IPS-18c (cell line): ENCODE data around the gene DLX6.

Experiments used
- H3K4me3 ChIP-seq: 2 replicates; pipeline ENCODE4 v1.7.0; 2013; ENCODE audit warnings: low read depth, mild to moderate bottlenecking, low read length, moderate library complexity; ENCODE audit not compliant: insufficient read depth
- H3K9me3 ChIP-seq: one replicate; pipeline ENCODE4 v1.6.1; 2013; ENCODE audit warnings: mild to moderate bottlenecking, low read length, moderate library complexity; ENCODE audit not compliant: control insufficient read depth, insufficient read depth

The DLX6 gene

DNA sequence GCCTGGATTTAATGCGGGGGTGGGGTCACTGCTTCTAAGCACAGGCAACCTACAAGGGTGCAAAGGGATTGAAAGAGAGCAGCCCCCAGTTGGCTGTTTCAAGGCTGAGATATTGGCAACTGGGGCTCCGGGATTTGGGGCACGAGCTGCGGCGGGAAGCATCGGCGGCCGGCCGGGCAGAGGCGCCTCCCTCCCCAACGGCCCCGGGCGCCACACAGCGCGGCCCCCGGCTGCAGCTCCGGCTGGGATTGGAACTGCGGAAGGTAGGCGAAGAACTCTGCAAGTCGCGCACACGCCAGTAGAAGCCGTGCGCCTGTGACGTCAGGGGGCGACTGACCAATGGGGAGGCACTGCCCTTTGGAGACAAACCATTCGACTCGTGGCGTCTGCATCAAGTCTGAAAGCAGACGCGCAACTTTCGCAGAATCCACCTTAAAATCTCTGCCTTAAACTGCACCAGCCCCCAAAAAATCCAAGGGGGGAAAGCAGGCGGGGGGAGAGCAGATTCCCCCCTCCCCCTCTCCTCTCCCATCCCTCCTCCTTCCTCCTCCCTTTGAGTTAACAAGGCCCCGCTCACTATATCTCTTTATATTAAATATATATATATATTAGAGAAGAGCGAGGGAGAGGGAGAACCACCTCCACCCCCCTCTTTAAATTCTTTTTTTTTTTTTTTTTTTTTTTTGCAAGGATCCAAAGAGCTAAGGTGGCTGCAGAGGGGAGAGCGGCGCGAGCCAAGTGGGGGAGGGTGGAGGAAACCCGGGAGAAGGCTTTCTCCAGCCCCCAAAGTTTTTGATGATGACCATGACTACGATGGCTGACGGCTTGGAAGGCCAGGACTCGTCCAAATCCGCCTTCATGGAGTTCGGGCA is at the start of gene DLX6:
Gene DLX6 (plus strand): TSS at position 371 of the 872 bp plus-strand sequence. CDS start 425 bp downstream, at position 796.
- Histone ChIP-seq H3K4me3 (peak within 1 kb of the TSS; percentile 55), H3K9me3 (no peaks in the 10 kb centered on the region)

DNA sequence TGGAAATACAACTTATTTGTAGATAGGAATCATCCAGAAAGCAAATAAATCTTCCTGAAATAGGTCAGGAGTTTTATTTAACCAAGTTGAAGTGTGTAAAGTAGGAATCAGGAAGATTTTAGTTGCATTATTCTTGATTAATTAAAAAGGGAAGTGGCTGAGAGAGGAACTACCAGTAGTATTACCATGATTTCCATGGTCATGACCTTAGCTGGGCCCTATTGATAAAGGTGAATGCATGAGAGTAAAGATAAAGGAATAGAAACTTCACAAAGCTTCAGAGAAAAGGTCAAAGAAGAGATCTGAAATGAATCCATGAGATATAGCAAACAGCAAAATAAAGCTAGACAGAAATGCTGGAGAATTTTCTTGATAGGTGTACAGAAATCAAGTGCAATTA is 46.2 kb upstream of the DLX6 start:
- H3K9me3 ChIP-seq = no peaks in the 10 kb centered on the region
- no peak overlapping the region for H3K4me3 ChIP-seq

DNA sequence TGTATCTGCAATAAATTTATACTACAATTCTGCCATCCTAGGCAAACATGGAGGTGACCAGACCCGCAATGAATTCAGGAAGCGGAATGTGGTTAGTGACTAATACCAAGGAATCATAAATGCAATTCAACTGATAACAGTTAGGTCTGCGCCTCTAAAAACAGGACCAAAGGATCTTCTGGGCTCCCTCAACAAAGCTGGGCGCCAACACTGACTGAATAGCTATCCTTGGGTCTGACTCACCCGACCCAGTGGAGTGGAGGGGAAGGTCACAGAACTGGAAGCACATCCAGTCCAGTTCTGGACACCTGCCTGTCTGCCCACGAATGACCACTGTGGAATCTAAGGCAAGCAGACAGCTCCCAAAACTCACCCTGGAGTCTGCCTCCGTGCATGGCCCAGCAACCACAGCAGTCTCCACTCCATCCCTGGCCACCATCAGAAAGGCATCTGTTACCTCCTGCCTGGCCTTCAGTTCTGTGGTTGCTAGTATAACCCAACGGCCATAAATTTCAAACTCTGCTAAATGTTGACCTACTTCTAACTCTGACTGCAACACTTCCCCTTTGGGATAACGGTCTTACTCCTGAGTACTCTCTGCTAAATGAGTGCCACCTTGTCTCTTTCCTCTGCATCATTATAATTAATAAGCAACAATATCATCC is 43.0 kb upstream of the DLX6 start:
- H3K9me3 ChIP-seq = no peaks in the 10 kb centered on the region
- H3K4me3 ChIP-seq = no peak overlapping the region

DNA sequence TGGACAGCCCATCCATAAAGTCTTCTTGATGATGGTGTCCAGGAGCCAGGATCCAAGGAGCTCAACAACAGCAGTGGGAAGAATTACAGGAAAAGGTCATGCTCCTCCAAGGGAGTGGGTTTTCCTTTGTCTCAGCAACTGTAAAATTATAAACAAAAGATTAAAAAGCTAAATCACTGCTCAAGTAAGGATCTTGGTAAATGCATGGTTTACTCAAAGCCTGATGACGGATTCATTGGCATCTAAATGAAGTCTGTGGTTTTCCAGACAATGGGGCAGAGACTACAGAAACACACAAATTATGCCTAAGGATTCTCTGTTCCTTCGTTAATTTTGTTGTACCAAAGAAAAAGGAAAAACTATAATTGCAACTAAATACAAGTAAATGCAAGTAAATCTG is 36.4 kb upstream of the DLX6 start:
- no peaks in the 10 kb centered on the region for H3K9me3 ChIP-seq
- no peak overlapping the region for H3K4me3 ChIP-seq

DNA sequence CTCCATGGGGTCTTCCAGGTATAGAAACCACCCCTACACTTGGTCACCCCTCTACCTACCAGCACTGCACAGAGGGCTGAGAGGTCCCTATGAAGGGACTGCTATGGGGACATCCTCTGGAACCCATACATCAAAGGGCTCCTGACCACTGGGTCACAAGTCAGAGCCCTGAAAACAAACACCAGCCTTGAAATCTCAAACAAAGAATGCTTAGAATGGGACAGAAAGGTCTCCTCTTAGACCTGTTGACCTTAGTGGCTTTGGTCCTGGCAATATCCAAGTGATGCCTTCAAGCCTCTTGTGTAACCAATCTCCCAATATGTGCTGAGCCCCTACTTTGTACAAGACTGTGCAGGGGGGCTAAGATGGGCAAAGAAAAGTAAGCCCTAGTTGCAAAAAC is 34.6 kb upstream of the DLX6 start:
- no peaks in the 10 kb centered on the region for H3K9me3 ChIP-seq
- no peak overlapping the region for H3K4me3 ChIP-seq

DNA sequence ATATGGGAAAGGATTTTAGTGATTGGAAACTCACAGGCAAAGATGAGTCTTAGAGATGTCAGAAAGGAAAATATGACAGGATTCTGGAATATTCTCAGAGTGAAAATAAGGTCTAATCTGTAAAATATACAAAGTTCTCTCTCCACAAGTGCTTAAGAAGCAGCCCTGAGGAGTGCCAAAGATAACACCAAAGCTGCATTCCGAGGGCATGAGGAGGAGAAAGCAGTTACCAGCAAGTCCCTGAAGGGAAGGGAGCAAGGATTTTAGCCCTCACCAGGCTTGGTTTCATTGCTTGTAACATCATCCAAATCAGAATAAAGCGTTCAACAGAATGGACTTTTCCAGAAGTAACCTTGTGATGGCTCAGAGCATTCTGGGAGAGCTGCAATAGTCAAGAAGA is 31.4 kb upstream of the DLX6 start:
- Histone ChIP-seq H3K4me3 (no peak overlapping the region), H3K9me3 (no peaks in the 10 kb centered on the region)

DNA sequence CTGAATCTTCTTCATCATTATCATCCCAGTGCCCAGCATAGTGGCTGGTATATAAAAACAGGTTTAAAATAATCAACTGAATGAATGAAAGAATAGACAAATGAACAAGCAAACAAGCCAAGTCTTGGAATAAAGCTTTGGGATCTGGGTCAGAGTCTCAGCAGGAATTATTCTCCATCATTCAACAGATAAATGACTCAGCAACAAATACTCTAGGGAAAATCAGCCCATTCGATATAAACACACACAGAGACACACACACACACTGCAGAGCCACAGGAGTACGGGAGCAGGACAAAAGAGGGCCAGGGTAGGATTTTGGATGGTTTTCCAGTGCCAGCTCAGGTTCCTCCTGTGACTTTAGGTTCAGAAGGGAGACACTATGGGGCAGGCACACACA is 29.2 kb upstream of the DLX6 start:
- Histone ChIP-seq H3K4me3 (no peak overlapping the region), H3K9me3 (no peaks in the 10 kb centered on the region)

DNA sequence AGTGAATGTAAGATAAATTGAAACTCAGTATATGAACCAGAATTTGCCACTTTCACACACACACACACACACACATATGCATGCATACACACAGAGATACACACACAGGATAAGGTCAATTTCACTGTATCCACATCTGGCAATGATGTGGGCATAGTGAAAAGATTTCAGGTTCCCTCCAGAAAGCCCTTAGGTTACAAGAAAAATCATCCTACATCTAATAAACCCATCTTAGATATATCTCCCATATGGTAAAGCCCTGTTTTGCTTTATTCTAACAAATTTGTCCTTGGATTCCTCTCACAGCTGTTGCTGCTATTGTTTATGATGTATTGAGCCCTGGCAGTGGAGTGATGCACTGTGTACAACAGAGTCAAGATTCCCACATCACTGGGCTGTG is 27.9 kb upstream of the DLX6 start:
- Histone ChIP-seq H3K4me3 (no peak overlapping the region), H3K9me3 (no peaks in the 10 kb centered on the region)

DNA sequence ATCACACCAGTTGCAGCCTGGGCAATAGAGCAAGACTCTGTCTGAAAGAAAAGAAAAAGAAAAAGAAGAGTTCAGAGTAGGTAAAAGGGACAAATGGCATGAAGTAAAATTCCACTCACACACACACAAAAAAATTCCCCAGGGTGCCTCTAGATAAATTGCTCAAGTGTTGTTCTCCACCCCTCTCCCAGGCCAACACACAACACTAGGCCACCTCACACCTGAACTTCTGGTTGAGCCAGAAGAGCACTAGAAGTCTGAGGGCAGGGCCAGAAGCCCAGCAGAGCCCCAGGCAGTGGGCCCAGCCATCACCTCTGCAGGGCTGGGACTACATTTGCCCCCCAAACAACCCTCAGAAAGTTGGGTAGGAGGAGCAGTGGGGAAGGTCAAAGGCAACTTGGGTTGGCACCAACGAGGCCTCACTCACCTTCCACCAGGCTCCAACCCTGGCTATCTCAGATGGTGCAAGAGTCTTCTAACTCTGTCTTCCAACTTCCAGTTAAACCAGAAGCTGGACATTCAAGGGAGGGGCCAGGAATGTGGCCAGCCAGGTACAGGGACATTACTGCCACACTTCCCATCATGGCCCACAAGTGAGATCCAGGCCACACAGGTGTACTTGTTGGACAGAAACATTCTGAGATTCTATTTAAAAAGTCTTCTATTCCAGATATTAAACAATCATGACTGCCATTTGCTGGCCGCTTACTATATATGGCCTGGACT is 25.6 kb upstream of the DLX6 start:
- no peaks in the 10 kb centered on the region for H3K9me3 ChIP-seq
- H3K4me3 ChIP-seq = no peak overlapping the region

DNA sequence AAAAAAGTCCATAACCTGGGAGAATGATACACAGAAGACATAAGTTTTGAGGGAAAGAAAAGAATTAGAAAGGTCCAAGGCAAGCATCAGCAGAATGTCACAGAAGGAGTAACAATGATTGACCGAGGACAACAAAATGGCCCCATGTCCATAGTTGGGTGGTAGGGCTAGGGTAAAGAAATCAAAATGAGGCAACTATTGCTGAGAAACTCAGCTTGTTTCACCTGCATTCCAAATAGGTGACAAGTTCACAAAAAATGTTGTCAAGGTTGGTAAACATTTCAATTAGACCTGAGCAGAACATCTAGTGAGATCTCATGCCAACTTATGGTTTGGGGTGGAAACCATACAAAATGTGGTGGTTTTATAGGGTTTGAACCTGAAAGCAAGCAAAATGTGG is 22.8 kb upstream of the DLX6 start:
- Histone ChIP-seq H3K4me3 (no peak overlapping the region), H3K9me3 (no peaks in the 10 kb centered on the region)

DNA sequence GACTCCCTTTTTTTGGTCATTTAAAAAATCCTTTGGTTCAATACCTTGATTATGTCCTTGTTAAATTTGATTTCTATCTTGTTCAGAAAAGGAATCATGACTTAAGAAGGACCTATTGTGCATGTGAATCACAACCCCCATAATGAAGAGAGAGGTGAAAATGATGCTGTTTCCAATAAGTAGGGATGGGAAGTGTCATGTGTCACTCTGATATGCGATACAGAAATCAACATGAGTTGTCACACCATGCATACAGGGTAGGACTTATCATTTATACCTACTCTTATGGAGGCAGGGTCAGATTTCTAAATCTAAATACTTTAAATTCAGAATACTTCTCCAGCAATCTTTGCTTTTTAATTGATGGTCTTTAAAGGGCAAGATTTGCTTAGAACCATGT is 19.4 kb upstream of the DLX6 start:
- H3K4me3 ChIP-seq = no peak overlapping the region
- no peaks in the 10 kb centered on the region for H3K9me3 ChIP-seq

DNA sequence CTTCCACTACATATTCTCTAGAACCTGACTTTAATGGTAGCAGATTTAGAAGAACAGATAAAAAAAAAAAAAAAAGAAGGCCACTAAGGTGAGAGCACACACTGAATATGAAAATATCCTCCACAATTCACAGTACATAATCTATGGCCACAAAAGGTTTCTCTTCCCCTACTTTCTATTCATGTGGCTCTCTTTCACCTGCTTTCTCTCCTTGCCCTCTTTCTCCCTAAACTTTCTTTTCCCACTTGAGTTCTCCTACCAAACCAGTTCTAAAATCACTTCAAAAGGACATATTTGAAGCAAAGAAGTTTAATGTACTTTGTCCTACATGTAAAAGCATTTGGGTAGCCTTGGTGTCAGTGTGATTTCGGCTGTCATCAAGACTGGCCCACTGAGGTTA is 18.5 kb upstream of the DLX6 start:
- Histone ChIP-seq H3K9me3 (no peaks in the 10 kb centered on the region), H3K4me3 (no peak overlapping the region)

DNA sequence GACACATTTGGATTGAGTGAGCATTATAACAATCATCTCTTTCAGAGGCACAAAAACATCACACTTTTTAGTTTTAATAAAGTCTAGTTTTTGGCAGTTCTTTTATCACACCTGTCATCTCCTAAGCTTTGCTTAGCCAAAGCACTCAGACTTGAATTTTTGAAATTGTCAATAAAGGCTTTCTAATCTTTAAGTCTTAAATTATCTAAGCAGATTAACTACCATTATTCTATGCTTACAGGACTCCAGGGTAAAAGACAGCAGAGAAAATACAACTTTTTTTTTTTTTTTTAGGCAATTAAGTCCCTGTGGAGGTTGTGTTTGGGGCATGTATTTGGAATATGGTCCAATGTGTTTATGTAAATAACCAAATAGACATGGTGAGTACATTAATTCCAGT is 17.6 kb upstream of the DLX6 start:
- Histone ChIP-seq H3K9me3 (no peaks in the 10 kb centered on the region), H3K4me3 (no peak overlapping the region)

DNA sequence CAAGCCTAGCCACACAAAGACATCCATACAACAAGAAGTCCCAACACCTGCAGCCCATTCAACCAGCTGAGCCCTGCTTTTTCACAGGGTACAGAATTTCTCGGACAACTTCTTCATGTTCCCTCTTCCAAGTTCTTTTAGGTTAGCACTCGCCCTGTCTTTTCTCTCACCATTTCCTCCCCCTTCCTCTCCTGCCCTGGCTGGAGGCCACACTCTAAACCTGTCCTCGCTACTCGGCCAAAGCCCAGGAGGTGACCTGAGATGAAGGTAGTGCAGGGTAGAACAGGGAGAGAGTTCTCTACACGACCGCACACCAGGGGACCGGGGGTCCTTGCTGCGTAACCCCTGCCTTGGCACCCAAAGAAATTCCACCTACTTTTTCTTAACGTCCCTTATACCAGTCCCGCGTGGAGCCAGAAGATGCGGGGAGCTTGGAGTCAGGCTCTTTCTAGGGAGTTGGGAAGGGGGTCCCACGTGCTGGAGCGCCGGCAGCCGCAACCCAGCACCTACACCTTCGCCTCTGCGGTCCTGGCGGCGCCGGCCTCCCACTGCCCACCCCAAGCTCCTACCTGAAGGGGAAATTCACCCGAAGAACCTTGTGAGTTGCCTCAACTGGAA is 16.0 kb upstream of the DLX6 start:
- H3K4me3 ChIP-seq = peak overlapping the region; percentile 17; the same call in 1 of the 2 replicates
- H3K9me3 ChIP-seq = peaks cover 5% of the 10 kb centered on the region

DNA sequence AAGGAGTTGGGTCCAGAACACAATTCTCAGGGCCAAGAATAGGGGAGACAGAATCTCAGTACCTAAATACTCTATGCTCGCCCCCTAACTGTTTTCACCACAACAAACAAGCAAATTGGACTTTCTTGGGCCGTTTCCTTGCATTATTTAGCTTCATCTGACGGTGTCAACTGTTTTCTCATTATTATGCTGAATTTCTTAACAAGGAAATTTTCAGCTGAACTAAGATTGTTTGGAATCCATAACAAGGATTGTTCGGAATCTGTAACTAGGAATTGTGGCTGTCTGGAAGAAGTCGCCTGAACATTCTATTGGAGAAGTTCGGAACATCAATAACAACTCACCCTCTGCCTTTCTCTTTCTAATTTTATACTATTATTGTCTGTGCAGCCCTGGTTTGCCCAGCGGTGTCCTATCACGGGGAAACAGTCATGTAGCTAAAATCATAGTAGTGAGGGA is 15.5 kb upstream of the DLX6 start:
- Histone ChIP-seq H3K9me3 (peaks cover 5% of the 10 kb centered on the region), H3K4me3 (no peak overlapping the region)

DNA sequence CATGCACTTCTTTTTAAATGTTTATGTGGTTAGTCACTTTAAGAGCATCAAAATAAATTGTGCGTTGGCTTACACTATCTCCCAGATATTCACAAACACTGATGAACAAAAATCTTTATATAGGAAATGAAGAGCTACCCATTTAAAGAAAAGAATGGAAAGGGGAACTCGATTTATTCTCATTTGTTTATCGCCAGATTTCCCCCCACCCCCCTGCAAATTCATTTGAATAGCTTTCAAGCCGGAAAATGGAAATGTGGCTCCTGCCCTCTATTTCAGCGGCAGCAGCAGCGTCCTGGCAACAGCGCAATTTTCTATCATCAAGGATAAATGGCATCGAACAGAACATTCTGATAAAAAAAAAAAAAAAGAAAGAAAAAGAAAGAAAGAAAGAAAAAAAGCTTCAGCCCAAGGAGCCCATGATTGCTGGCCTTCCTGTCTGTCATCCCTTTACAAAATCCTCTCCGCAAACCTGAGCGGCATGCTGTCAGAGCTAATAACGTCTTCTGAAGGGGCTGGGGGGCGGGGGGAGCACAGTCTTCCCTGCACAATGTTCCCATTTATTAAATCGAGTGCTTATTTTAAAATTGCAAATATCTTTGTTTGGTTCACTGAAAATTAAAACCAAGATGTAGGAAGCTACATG is 13.7 kb upstream of the DLX6 start:
- H3K4me3 ChIP-seq = no peak overlapping the region

More for the DNA sequence above, 13.7 kb upstream of the DLX6 start:
- H3K9me3 ChIP-seq = peaks cover 5% of the 10 kb centered on the region
